ENCODE data around the gene CCDC24. TPM values are rescaled to one million over a fixed set of nuclear protein-coding genes. Genes with fewer than 3 reads are reported as not detected.

Gene CCDC24
- total and polyA plus RNA-seq, 5 experiments from 2014 or later = 0.29 to 2.5 (median 1.3) TPM; not detected in 1

- peaks cover 8 to 16% (median 11%) of the 10 kb centered on the region in 4 donors for H3K4me1 Mint-ChIP-seq
- DNase-seq = no peak
- no peaks in the 10 kb centered on the region for H3K27me3 Mint-ChIP-seq
- H3K4me3 Mint-ChIP-seq = no peak overlapping the region
- no peaks in the 10 kb centered on the region for H3K9me3 Mint-ChIP-seq
- ATAC-seq = no peak
- H3K36me3 Mint-ChIP-seq = peaks cover 0 to 2% (median 0%) of the 10 kb centered on the region in 3 donors
- POLR2A ChIA-PET = no interaction called here
- H3K27ac Mint-ChIP-seq = peak overlapping the region in 2 of 10 donors; percentile 16 to 38
Observed at GRCh38 chr1:44024031-44024902, 32.9 kb downstream of the CCDC24 start.

DNA sequence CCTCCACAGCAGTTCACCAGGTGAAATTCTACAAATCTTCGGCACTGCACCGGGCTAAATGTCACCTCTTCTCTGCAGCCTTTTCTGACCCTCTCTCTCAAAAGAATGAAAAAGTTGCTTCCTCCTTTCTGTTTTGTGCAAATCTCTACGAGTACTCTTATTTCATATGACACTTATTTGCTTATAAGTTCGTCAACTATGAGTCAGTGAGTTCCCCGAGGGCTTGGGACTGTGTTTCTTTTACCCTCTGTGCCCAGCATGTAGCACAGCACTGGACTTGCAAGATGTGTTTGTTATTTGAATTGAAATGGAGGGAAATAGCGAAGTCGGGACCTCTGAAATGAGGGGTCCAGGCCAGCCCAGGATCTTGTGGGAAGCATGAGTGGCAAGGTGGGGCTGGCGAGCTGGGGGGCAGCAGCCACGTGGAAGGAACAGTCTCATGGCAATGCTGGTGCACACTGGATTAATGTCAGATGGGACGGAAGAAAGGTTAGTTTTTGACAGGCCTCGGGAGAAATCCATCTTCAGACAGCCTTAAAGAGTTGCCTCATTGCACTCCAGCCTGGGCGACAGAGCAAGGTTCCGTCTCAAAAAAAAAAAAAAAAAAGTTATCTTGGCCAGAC, 33.6 kb downstream of the CCDC24 start:
- POLR2A ChIA-PET = no interaction called here
- Mint-ChIP-seq H3K4me3 (peak overlapping the region in 1 of 10 donors; percentile 38), H3K27ac (peak overlapping the region in 2 of 10 donors; percentile 38 to 63), H3K27me3 (no peaks in the 10 kb centered on the region), H3K36me3 (peaks cover 0 to 2% (median 0%) of the 10 kb centered on the region in 3 donors), H3K4me1 (peaks cover 14 to 24% (median 17%) of the 10 kb centered on the region in 4 donors), H3K9me3 (no peaks in the 10 kb centered on the region)
- DNase-seq (no peak), ATAC-seq (no peak)

DNA sequence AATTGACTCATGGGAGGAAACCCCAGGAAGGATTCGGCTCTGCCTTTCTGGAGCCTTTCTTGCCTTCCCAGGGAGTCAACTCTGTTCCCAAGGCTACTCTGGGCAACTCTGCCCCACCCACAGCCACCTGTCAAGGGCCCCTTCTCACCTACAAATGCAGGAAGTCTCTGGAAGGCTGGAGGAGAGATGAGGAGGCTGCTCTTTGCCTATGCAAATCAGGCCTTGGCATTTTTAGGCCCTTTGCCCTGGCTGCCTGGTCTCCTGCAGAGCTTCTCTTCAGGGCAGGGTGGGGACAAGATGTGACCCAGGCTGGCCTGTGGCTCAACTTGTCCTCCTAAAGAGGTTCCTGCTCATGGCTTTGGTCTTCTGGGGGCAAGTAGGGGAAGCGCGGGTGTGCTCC, 34.4 kb downstream of the CCDC24 start:
- Mint-ChIP-seq H3K9me3 (no peaks in the 10 kb centered on the region), H3K27me3 (no peaks in the 10 kb centered on the region), H3K36me3 (peaks cover 0 to 2% (median 0%) of the 10 kb centered on the region in 3 donors), H3K27ac (no peak overlapping the region), H3K4me1 (peaks cover 14 to 25% (median 17%) of the 10 kb centered on the region in 4 donors), H3K4me3 (no peak overlapping the region)
- DNase-seq (no peak), ATAC-seq (no peak)
- POLR2A ChIA-PET = no interaction called here

DNA sequence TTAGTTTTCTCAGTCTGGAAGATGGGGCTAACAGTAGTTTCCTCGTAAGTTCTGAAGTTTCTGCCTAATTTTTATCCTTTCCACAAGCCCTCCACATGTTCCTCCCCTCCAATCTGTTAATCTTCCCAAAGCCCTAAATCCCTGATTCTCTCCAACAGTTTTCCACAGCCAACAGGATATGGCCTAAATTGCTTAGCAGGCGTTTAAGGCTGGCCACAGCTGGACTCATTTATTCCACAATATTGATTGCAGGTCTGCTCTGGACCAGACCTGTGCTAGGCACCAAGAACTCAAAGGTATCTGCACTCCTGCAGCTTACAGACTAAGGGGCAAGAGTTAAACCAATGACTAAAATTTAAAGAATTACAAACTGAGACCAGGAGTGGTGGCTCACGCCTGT, 35.9 kb downstream of the CCDC24 start:
- POLR2A ChIA-PET = interaction anchor here (1.2 kb wide), 1 partner anchor 9 kb away, joined by 3 read pairs; no protein-coding TSS in a partner anchor
- Mint-ChIP-seq H3K27ac (peak overlapping the region in 2 of 10 donors; percentile 7 to 22), H3K36me3 (peaks cover 0 to 2% (median 0%) of the 10 kb centered on the region in 3 donors), H3K4me3 (peak overlapping the region in 1 of 10 donors; percentile 11), H3K9me3 (no peaks in the 10 kb centered on the region), H3K27me3 (no peaks in the 10 kb centered on the region), H3K4me1 (peaks cover 16 to 25% (median 18%) of the 10 kb centered on the region in 4 donors)
- DNase-seq (no peak), ATAC-seq (no peak)

DNA sequence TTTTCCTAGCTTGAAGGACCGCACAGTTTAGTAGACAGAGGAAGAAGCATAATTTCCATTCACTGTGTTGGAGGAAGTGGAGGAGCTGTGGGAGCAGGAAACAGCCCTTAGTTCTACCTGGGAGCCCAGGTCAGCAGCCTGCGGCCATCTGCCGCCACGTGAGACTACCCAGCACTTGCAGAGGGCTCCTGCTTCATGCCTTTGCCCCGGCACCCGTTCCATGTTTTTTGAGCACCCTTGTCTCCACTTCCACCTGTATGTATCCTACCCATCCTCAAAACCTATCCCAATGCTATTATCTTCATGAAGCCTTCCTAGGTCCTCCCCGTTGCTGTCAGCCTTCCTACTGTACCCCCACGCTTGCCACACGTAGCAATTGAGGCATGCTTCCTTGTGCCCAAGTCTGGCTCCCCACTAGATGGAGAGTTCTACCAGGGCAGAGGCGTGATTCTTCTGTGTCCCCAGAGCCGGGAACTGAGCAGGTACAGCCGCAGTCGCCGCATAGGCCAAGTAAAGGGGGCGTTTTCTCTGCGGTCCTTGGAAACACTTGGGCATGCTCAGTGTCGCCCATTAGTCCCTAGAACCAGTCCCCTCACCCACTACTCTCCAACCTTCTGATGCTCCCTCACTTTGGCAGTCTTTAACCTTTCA, 38.0 kb downstream of the CCDC24 start:
- Mint-ChIP-seq H3K36me3 (peaks cover 0 to 2% (median 0%) of the 10 kb centered on the region in 3 donors), H3K4me1 (peaks cover 16 to 25% (median 18%) of the 10 kb centered on the region in 4 donors), H3K4me3 (peak overlapping the region; percentile 88 to 99 (median 96)), H3K27me3 (no peaks in the 10 kb centered on the region), H3K27ac (peak overlapping the region; percentile 87 to 98 (median 96)), H3K9me3 (no peaks in the 10 kb centered on the region)
- peak in 1 of 10 donors; percentile 15 for DNase-seq
- ATAC-seq = peak; percentile 34 to 41
- POLR2A ChIA-PET = interaction anchor here (1.2 to 1.9 kb wide), 4 partner anchors 13 to 603 kb away, joined by 3 to 11 read pairs (median 4); partner anchors contain the start of genes ATP6V0B and KDM4A

- Mint-ChIP-seq H3K27me3 (no peaks in the 10 kb centered on the region), H3K27ac (peak overlapping the region; percentile 87 to 98 (median 96)), H3K4me1 (peaks cover 16 to 25% (median 18%) of the 10 kb centered on the region in 4 donors), H3K36me3 (peaks cover 0 to 2% (median 0%) of the 10 kb centered on the region in 3 donors), H3K9me3 (no peaks in the 10 kb centered on the region), H3K4me3 (peak overlapping the region; percentile 88 to 99 (median 96))
- DNase-seq (peak; percentile 69 to 91 (median 78)), ATAC-seq (peak; percentile 79 to 80)
- POLR2A ChIA-PET = interaction anchor here (0.6 to 1.9 kb wide), 6 partner anchors 12 to 1838 kb away, joined by 3 to 11 read pairs (median 4); partner anchors contain the start of genes ATP6V0B and KDM4A
Observed at GRCh38 chr1:44029911-44030604, 38.7 kb downstream of the CCDC24 start.

- peak overlapping the region in 8 of 10 donors; percentile 27 to 95 (median 76) for H3K27ac Mint-ChIP-seq
- peak; percentile 10 to 82 (median 46) for DNase-seq
- ATAC-seq = peak; percentile 37 to 44
- no peaks in the 10 kb centered on the region for H3K27me3 Mint-ChIP-seq
- H3K4me3 Mint-ChIP-seq = peak overlapping the region; percentile 79 to 94 (median 85)
- H3K4me1 Mint-ChIP-seq = peaks cover 16 to 25% (median 18%) of the 10 kb centered on the region in 4 donors
- POLR2A ChIA-PET = interaction anchor here (0.6 to 1.9 kb wide), 5 partner anchors 11 to 1839 kb away, joined by 3 to 11 read pairs (median 4); partner anchors contain the start of genes ATP6V0B and KDM4A
- peaks cover 0 to 2% (median 0%) of the 10 kb centered on the region in 3 donors for H3K36me3 Mint-ChIP-seq
- no peaks in the 10 kb centered on the region for H3K9me3 Mint-ChIP-seq
Observed at GRCh38 chr1:44030605-44031251, 39.3 kb downstream of the CCDC24 start.

- Mint-ChIP-seq H3K36me3 (peaks cover 0 to 2% (median 0%) of the 10 kb centered on the region in 3 donors), H3K27me3 (no peaks in the 10 kb centered on the region), H3K27ac (peak within 1 kb of the TSS in 8 of 10 donors; percentile 27 to 95 (median 76)), H3K9me3 (no peaks in the 10 kb centered on the region), H3K4me3 (peak within 1 kb of the TSS; percentile 79 to 94 (median 85)), H3K4me1 (peaks cover 16 to 25% (median 18%) of the 10 kb centered on the region in 4 donors)
- ATAC-seq = peak; percentile 12 to 13
- POLR2A ChIA-PET = interaction anchor here (0.7 to 0.8 kb wide), 2 partner anchors 50 to 56 kb away, joined by 3 to 4 read pairs; partner anchors contain the start of gene ATP6V0B
- DNase-seq = peak in 5 of 10 donors; percentile 7 to 43 (median 34)
Observed at GRCh38 chr1:44031252-44032169, 40.1 kb downstream of the CCDC24 start, which contains the start of gene SLC6A9. SLC6A9 (minus strand) TSS chr1:44031462; CDS start chr1:44024277, 7,185 bp downstream.

DNA sequence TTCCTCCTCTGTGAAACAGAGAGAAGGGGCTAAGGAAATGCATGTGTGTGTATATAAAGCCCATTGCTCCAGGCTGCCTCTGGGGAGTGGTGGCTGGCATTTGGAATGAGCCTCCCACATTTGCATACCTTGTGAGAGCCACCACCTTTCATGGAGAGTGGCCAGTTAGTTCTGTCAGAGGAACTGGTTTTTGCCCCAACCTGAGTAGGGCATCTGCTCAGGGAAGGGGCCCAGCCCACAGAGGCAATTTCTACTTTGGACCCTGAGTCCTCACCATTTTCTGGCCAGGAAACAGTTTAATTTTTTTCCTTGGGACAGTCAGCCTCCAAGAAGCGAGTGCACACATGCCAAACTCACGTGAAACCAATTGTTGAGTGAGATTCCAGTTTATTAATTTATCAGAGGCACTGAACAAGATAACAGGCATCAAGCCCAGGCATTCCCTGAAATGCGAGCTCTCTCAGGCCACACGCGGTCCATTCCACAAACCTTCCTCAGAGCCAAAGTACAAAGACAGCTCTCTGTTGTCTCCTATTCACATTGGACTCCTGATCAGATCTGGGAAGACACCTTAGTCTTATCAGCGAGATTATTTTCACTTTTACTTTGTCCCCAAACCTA, 40.9 kb downstream of the CCDC24 start:
- no peak for DNase-seq
- H3K36me3 Mint-ChIP-seq = peaks cover 0 to 2% (median 0%) of the 10 kb centered on the region in 3 donors
- no peaks in the 10 kb centered on the region for H3K9me3 Mint-ChIP-seq
- no peak for ATAC-seq
- POLR2A ChIA-PET = interaction anchor here (0.8 kb wide), 1 partner anchor 57 kb away, joined by 3 read pairs; the partner anchor contains the start of gene ATP6V0B
- H3K4me3 Mint-ChIP-seq = peak overlapping the region; percentile 33 to 94 (median 85)
- H3K27ac Mint-ChIP-seq = peak overlapping the region in 7 of 10 donors; percentile 15 to 72 (median 34)
- peaks cover 16 to 25% (median 18%) of the 10 kb centered on the region in 4 donors for H3K4me1 Mint-ChIP-seq
- H3K27me3 Mint-ChIP-seq = no peaks in the 10 kb centered on the region

GRCh38 chr1:44033041-44033575, 41.7 kb downstream of the CCDC24 start:
- no peak for ATAC-seq
- H3K36me3 Mint-ChIP-seq = peaks cover 0 to under 1% (median 0%) of the 10 kb centered on the region in 3 donors
- no peaks in the 10 kb centered on the region for H3K27me3 Mint-ChIP-seq
- POLR2A ChIA-PET = no interaction called here
- no peak overlapping the region for H3K4me3 Mint-ChIP-seq
- DNase-seq = no peak
- peak overlapping the region in 4 of 10 donors; percentile 1 to 64 (median 29) for H3K27ac Mint-ChIP-seq
- peaks cover 13 to 20% (median 16%) of the 10 kb centered on the region in 4 donors for H3K4me1 Mint-ChIP-seq
- no peaks in the 10 kb centered on the region for H3K9me3 Mint-ChIP-seq

Measured in naive thymus-derived CD8-positive, alpha-beta T cell (primary cell).